B cell (primary cell): ENCODE measurements around the gene ASPSCR1. TPM values are rescaled to one million over a fixed set of nuclear protein-coding genes. Genes with fewer than 3 reads are reported as not detected.
"Not testable (repeated sequence)": the region's sequence is repeated elsewhere in the genome, so short reads cannot be mapped to it uniquely, and the experiment has no call there.

Experiments
- ATAC-seq: fragments of 200-7000 bp; cut with Tn5 transposase; one replicate; pipeline ENCODE4 v1.10.0; 2021; ENCODE audit warnings: low read depth, mild to moderate bottlenecking, moderate number of reproducible peaks, moderate library complexity
- CTCF ChIA-PET: fragments of 350-600 bp; sonication (Branson Sonifier 250); formaldehyde crosslinking; loops from one replicate; lab custom pipeline; 2021; ENCODE audit warnings: antibody characterized with exemption, inconsistent platforms; lab: Charles Lee
- POLR2A ChIA-PET: fragments of 350-600 bp; sonication (Branson Sonifier 250); formaldehyde crosslinking; loops from one replicate; lab custom pipeline; 2021; ENCODE audit warnings: antibody characterized with exemption; lab: Charles Lee
- DNase-seq: peaks from one replicate; pipeline ENCODE4 v3.0.0; 2013
- H2AFZ ChIP-seq: 2 replicates; pipeline ENCODE4 v1.6.1; 2012; ENCODE audit warnings: mild to moderate bottlenecking, low read depth, low read length; ENCODE audit not compliant: insufficient read depth, poor library complexity, severe bottlenecking
- H3K27ac ChIP-seq, 2 donors: 1 replicate in 1 of 2; 2 replicates in 1 of 2; pipeline ENCODE4 v1.5.1; 2012 to 2013; ENCODE audit warnings: low read length in 2 of 2, mild to moderate bottlenecking in 2 of 2, moderate library complexity in 1 of 2
- H3K27me3 ChIP-seq, 4 experiments: fragments of 200-600 bp in 1 of 4; sonication (generic) in 1 of 4; replicated peaks in 1 of 4; 1 replicate in 2 of 4; 2 replicates in 2 of 4; pipeline versions ENCODE4 v1.6.1 to v1.7.0; 2013 to 2016; ENCODE audit warnings: low read length in 3 of 4, mild to moderate bottlenecking in 2 of 4, mixed read lengths in 1 of 4, moderate library complexity in 1 of 4; ENCODE audit not compliant: insufficient read depth in 4 of 4, control insufficient read depth in 3 of 4; ENCODE audit errors: control extremely low read depth in 1 of 4
- H3K36me3 ChIP-seq, 2 experiments: replicated peaks in 1 of 2; 1 replicate in 1 of 2; 2 replicates in 1 of 2; pipeline versions ENCODE4 v1.6.1 to v1.7.1; 2013; ENCODE audit warnings: low read length in 1 of 2; ENCODE audit not compliant: insufficient read depth in 2 of 2, control insufficient read depth in 1 of 2; ENCODE audit errors: control extremely low read depth in 1 of 2, extremely low read depth in 1 of 2
- H3K4me1 ChIP-seq, 2 donors: fragments of 200-600 bp in 1 of 2; sonication (generic) in 1 of 2; 1 replicate in 1 of 2; 2 replicates in 1 of 2; pipeline versions ENCODE4 v1.5.1 to v1.6.1; 2013 to 2017; ENCODE audit warnings: low read length in 2 of 2; ENCODE audit not compliant: control insufficient read depth in 2 of 2, insufficient read depth in 2 of 2
- H3K4me2 ChIP-seq: replicated peaks from 2 replicates; pipeline ENCODE3; 2012; ENCODE audit warnings: mild to moderate bottlenecking, low read depth, low read length; ENCODE audit not compliant: poor library complexity, severe bottlenecking
- H3K4me3 ChIP-seq, 5 experiments: fragments of 200-600 bp in 1 of 5; sonication (generic) in 1 of 5; 1 replicate in 3 of 5; 2 replicates in 2 of 5; pipeline versions ENCODE4 v1.5.1 to v1.7.0; 2011 to 2016; ENCODE audit warnings: low read length in 4 of 5, mild to moderate bottlenecking in 4 of 5, low read depth in 2 of 5, control low read depth in 1 of 5, moderate library complexity in 1 of 5; ENCODE audit not compliant: insufficient read depth in 1 of 5; ENCODE audit errors: control extremely low read depth in 1 of 5, extremely low read depth in 1 of 5
- H3K79me2 ChIP-seq: fragments of 200-600 bp; sonication (generic); one replicate; pipeline ENCODE4 v1.6.0; 2016; ENCODE audit warnings: low read length; ENCODE audit not compliant: control insufficient read depth, insufficient read depth
- H3K9ac ChIP-seq: fragments of 200-600 bp; sonication (generic); 2 replicates; pipeline ENCODE4 v1.6.1; 2017; ENCODE audit warnings: mild to moderate bottlenecking, low read length, moderate library complexity
- H3K9me3 ChIP-seq, 3 donors: one replicate each; pipeline versions ENCODE4 v1.6.1 to v1.7.1; 2013; ENCODE audit warnings: low read length in 2 of 3; ENCODE audit not compliant: control insufficient read depth in 2 of 3, insufficient read depth in 1 of 3; ENCODE audit errors: control extremely low read depth in 1 of 3
- H4K20me1 ChIP-seq: 2 replicates; pipeline ENCODE4 v1.6.0; 2012; ENCODE audit warnings: mild to moderate bottlenecking, low read length; ENCODE audit not compliant: insufficient read depth, control insufficient read depth, poor library complexity, severe bottlenecking
- H3K27ac Mint-ChIP-seq: one replicate; pipeline ENCODE4 v1.8.0; 2021; ENCODE audit warnings: mixed read lengths
- H3K27me3 Mint-ChIP-seq: one replicate; pipeline ENCODE4 v1.8.0; 2021; ENCODE audit warnings: mixed read lengths
- H3K4me1 Mint-ChIP-seq: one replicate; pipeline ENCODE4 v1.8.0; 2021; ENCODE audit warnings: mixed read lengths
- H3K4me3 Mint-ChIP-seq: one replicate; pipeline ENCODE4 v1.8.0; 2021; ENCODE audit warnings: mixed read lengths
- H3K9me3 Mint-ChIP-seq: one replicate; pipeline ENCODE4 v1.8.0; 2022; ENCODE audit warnings: mixed read lengths; ENCODE audit not compliant: insufficient read depth
- EZH2 ChIP-seq: IDR thresholded peaks from 2 replicates; pipeline ENCODE4 v1.6.1; 2012; ENCODE audit warnings: borderline replicate concordance, low read depth, mild to moderate bottlenecking, moderate library complexity, low read length; ENCODE audit not compliant: insufficient read depth, poor library complexity, severe bottlenecking
- WGBS: methylation state at CpG from one replicate; pipeline ENCODE4 v1.1.5; 2013; ENCODE audit warnings: missing lambda C conversion rate; ENCODE audit not compliant: insufficient coverage; 5-methylcytosine and 5-hydroxymethylcytosine counted together
- intact Hi-C: fragments of 100-400 bp; cut with micrococcal nuclease; formaldehyde crosslinking; loops from one replicate; pipeline ENCODE4 v1.10.0; 2022
- polyA plus RNA-seq: library from polyadenylated mRNA; depleted of rRNA; stranded (reverse); fragments of >200 nt; gene quantifications from 2 replicates; pipeline ENCODE4 v1.2.3, GENCODE V29; 2012
- total RNA-seq, 2 donors: library from RNA; stranded (reverse); fragments of 120-200 nt in 1 of 2; gene quantifications; 1 replicate in 1 of 2; 2 replicates in 1 of 2; pipeline versions ENCODE4 v1.2.3 to v1.2.4, GENCODE V29; 2013 to 2022
- TF ChIP-seq, protein P1 (sequence below): fragments of 200-600 bp; IDR thresholded peaks from one replicate; pipeline ENCODE4 v1.8.0; 2022; ENCODE audit warnings: antibody characterized with exemption, mild to moderate bottlenecking

ASPSCR1 gene
- total and polyA plus RNA-seq, 2 donors (not counting 1 experiment from before 2014, with no cell fraction given): 34.0 to 46.7 TPM

GRCh38 chr17:81980707-81981343, 3.4 kb downstream of the ASPSCR1 start:
- H3K4me3 ChIP-seq: no peak overlapping the region
- Mint-ChIP-seq H3K4me1 (peaks cover 37% of the 10 kb centered on the region), H3K27me3 (no peaks in the 10 kb centered on the region), H3K4me3 (no peak overlapping the region), H3K27ac (no peak overlapping the region), H3K9me3 (no peaks in the 10 kb centered on the region)
- POLR2A ChIA-PET: interaction anchor here (1.0 kb wide), 1 partner anchor 14 kb away, joined by 3 read pairs; no protein-coding TSS in a partner anchor
- H3K4me1 ChIP-seq: peaks cover 25 to 36% of the 10 kb centered on the region in 2 donors
- no peaks in the 10 kb centered on the region for H3K27me3 ChIP-seq
- DNase-seq (no peak), ATAC-seq (no peak)
- intact Hi-C loops: no loop called here
- peak overlapping the region; percentile 25 for H3K4me2 ChIP-seq
- CTCF ChIA-PET: no interaction called here
- H2AFZ ChIP-seq: no peak overlapping the region
- peaks cover 14% of the 10 kb centered on the region for H4K20me1 ChIP-seq
- peaks cover 0 to 16% of the 10 kb centered on the region in 2 experiments for H3K36me3 ChIP-seq
- H3K9ac ChIP-seq: no peak overlapping the region
- H3K27ac ChIP-seq: no peak overlapping the region
- peaks cover 44% of the 10 kb centered on the region for H3K79me2 ChIP-seq
- no peak for TF ChIP-seq EZH2
- TF ChIP-seq, protein P1, sequence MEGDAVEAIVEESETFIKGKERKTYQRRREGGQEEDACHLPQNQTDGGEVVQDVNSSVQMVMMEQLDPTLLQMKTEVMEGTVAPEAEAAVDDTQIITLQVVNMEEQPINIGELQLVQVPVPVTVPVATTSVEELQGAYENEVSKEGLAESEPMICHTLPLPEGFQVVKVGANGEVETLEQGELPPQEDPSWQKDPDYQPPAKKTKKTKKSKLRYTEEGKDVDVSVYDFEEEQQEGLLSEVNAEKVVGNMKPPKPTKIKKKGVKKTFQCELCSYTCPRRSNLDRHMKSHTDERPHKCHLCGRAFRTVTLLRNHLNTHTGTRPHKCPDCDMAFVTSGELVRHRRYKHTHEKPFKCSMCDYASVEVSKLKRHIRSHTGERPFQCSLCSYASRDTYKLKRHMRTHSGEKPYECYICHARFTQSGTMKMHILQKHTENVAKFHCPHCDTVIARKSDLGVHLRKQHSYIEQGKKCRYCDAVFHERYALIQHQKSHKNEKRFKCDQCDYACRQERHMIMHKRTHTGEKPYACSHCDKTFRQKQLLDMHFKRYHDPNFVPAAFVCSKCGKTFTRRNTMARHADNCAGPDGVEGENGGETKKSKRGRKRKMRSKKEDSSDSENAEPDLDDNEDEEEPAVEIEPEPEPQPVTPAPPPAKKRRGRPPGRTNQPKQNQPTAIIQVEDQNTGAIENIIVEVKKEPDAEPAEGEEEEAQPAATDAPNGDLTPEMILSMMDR: no peak
- WGBS: 28% methylated on average over 6 of the region's 9 CpGs
- H3K9me3 ChIP-seq: peaks cover 0 to 7% (median 0%) of the 10 kb centered on the region in 3 donors

DNA sequence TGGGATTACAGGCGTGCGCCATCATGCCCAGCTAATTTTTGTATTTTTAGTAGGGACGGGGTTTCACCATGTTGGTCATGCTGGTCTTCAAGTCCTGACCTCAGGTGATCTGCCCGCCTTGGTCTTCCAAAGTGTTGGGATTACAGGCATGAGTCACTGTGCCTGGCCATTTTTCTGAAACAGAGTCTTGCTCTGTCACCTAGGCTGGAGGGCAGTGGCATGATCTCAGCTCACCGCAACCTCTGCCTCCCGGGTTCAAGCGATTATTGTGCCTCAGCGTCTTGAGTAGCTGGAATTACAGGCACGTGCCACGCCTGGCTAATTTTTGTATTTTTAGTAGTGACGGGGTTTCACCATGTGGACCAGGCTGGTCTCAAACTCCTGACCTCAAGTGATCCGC, 4.1 kb downstream of the ASPSCR1 start:
- H3K9ac ChIP-seq, CTCF ChIA-PET, H3K9me3 Mint-ChIP-seq, H3K27me3 Mint-ChIP-seq, H3K27ac Mint-ChIP-seq, H3K27ac ChIP-seq, H3K4me3 ChIP-seq, H3K4me3 Mint-ChIP-seq, H2AFZ ChIP-seq, ATAC-seq, DNase-seq, intact Hi-C loops, H3K9me3 ChIP-seq, H3K4me2 ChIP-seq, H3K27me3 ChIP-seq: not testable (repeated sequence)
- 96% methylated on average over 12 of the region's 12 CpGs for WGBS
- Histone ChIP-seq H4K20me1 (peaks cover 16% of the 10 kb centered on the region), H3K36me3 (peaks cover 0 to 21% of the 10 kb centered on the region in 2 experiments), H3K4me1 (peaks cover 23 to 34% of the 10 kb centered on the region in 2 donors), H3K79me2 (peaks cover 50% of the 10 kb centered on the region)
- peaks cover 31% of the 10 kb centered on the region for H3K4me1 Mint-ChIP-seq
- POLR2A ChIA-PET: interaction anchor here (0.7 to 1.0 kb wide), 2 partner anchors 13 to 54 kb away, joined by 3 read pairs; no protein-coding TSS in a partner anchor
